AG04449 (cell line): ENCODE results near the gene GALNTL6.

Experiments
- CTCF ChIA-PET: fragments of 350-600 bp; formaldehyde crosslinking; extraction: SDS; loops from one replicate; lab custom pipeline; 2021; ENCODE audit warnings: antibody characterized with exemption; lab: Yijun Ruan, JAX
- POLR2A ChIA-PET: fragments of 400-600, 350-600 bp; formaldehyde crosslinking; extraction: SDS; loops from one replicate; lab custom pipeline; 2020; ENCODE audit warnings: antibody characterized with exemption, inconsistent platforms; lab: Yijun Ruan, JAX
- DNase-seq: peaks from one replicate; pipeline ENCODE4 v3.0.0-alpha.2; 2010; ENCODE audit warnings: low read depth, low spot score
- H3K4me3 ChIP-seq: 2 replicates; pipeline ENCODE4 v1.5.1; 2011; ENCODE audit warnings: low read depth, mild to moderate bottlenecking, control low read depth, low read length
- CTCF ChIP-seq: IDR thresholded peaks from one replicate; pipeline ENCODE4 v1.5.1; 2011; ENCODE audit warnings: mild to moderate bottlenecking, moderate library complexity, low read length, control low read depth, inconsistent platforms; ENCODE audit not compliant: insufficient read depth; ENCODE audit errors: missing control alignments

The GALNTL6 gene

GRCh38 chr4:172168888-172169287 is 355.7 kb downstream of the GALNTL6 start:
- ChIA-PET CTCF (interaction anchor here (1.2 kb wide), 1 partner anchor 33 kb away, joined by 5 read pairs; no protein-coding TSS in a partner anchor), POLR2A (no interaction called here)
- TF ChIP-seq CTCF = no peak
- DNase-seq = no peak
- H3K4me3 ChIP-seq = no peak overlapping the region

- no peak for DNase-seq
- H3K4me3 ChIP-seq = no peak overlapping the region
- no peak for TF ChIP-seq CTCF
- POLR2A ChIA-PET = no interaction called here
- CTCF ChIA-PET = interaction anchor here (1.2 kb wide), 1 partner anchor 32 kb away, joined by 5 read pairs; no protein-coding TSS in a partner anchor
Observed at GRCh38 chr4:172169871-172170270, 356.7 kb downstream of the GALNTL6 start.

GRCh38 chr4:172173206-172173605 is 360.0 kb downstream of the GALNTL6 start:
- H3K4me3 ChIP-seq = no peak overlapping the region
- ChIA-PET POLR2A (no interaction called here), CTCF (interaction anchor here (1.5 kb wide), 1 partner anchor 29 kb away, joined by 4 read pairs; no protein-coding TSS in a partner anchor)
- no peak for DNase-seq
- no peak for TF ChIP-seq CTCF

- ChIA-PET CTCF (no interaction called here), POLR2A (no interaction called here)
- no peak for TF ChIP-seq CTCF
- no peak overlapping the region for H3K4me3 ChIP-seq
- no peak for DNase-seq
Observed at GRCh38 chr4:172177382-172177781, 364.2 kb downstream of the GALNTL6 start.

- H3K4me3 ChIP-seq = no peak overlapping the region
- ChIA-PET POLR2A (no interaction called here), CTCF (no interaction called here)
- no peak for TF ChIP-seq CTCF
- DNase-seq = no peak
Observed at GRCh38 chr4:172188248-172188988, 375.2 kb downstream of the GALNTL6 start.

- POLR2A ChIA-PET = no interaction called here
- DNase-seq = no peak
- CTCF ChIA-PET = interaction anchor here (0.7 to 3.3 kb wide), 11 partner anchors 9 to 1945 kb away, joined by 3 to 26 read pairs (median 3); no protein-coding TSS in a partner anchor
- H3K4me3 ChIP-seq = no peak overlapping the region
- TF ChIP-seq CTCF = peak; percentile 60
Observed at GRCh38 chr4:172202480-172203076, 389.4 kb downstream of the GALNTL6 start.
